Measurements from ENCODE around the gene BIRC7.

BIRC7 gene

GRCh38 chr20:63268671-63269439 lies 33.1 kb downstream of the BIRC7 start:
- DNase-seq: no peak

DNA sequence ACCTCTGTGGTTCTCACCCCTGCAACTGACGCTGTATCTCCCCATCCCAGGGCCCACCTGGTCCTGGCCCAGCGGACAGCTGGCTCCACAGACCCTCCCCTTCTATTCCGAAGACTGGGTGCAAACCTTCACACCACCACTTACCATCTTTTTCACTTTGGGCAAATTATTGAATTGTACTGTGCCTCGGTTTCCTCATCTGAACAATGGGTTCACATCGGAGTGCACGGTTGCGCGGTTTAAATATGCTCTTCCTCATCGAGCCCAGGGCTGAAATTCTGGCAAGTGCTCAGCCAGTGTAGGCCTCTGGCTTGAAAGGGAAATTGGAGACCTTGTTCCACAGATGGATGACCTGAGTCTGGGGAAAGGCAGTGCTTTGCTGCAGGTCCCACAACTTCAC lies 34.0 kb downstream of the BIRC7 start:
- no peak for DNase-seq

- DNase-seq: no peak
Measured at GRCh38 chr20:63270606-63271325, 35.1 kb downstream of the BIRC7 start.

- DNase-seq: peak; percentile 84
Measured at GRCh38 chr20:63272105-63273058, 36.7 kb downstream of the BIRC7 start, which contains the start of gene ARFGAP1. TSS of gene ARFGAP1 (plus strand) at chr20:63272813. CDS start at chr20:63275581, 2,768 bp downstream.

DNA sequence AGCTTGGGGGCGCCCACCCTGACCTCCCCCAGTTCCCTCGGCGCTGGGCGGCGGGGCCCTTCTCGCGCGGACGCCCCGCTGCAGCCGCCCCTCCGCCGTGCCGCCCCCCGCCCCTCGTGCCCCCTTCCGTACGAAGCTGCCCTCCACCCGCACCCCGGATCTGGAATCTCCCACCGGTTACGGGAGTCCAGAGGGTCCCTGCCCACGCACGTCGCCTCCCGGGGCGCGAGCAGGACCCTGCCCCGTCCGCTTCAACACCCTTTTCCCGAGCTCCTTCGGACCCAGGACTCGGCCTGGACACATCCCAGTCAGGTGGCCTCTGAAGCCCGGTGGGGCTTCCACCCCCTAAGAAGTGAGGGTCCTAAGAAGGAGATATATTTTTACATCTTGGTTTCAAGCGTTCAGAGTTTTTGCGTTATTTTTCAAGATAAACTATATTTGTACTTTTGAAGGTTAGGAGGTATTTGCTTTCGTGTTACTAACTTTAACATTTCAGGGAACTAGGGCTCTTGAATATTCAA lies 37.4 kb downstream of the BIRC7 start:
- no peak for DNase-seq

GRCh38 chr20:63273635-63274380 lies 38.1 kb downstream of the BIRC7 start:
- DNase-seq: no peak

DNA sequence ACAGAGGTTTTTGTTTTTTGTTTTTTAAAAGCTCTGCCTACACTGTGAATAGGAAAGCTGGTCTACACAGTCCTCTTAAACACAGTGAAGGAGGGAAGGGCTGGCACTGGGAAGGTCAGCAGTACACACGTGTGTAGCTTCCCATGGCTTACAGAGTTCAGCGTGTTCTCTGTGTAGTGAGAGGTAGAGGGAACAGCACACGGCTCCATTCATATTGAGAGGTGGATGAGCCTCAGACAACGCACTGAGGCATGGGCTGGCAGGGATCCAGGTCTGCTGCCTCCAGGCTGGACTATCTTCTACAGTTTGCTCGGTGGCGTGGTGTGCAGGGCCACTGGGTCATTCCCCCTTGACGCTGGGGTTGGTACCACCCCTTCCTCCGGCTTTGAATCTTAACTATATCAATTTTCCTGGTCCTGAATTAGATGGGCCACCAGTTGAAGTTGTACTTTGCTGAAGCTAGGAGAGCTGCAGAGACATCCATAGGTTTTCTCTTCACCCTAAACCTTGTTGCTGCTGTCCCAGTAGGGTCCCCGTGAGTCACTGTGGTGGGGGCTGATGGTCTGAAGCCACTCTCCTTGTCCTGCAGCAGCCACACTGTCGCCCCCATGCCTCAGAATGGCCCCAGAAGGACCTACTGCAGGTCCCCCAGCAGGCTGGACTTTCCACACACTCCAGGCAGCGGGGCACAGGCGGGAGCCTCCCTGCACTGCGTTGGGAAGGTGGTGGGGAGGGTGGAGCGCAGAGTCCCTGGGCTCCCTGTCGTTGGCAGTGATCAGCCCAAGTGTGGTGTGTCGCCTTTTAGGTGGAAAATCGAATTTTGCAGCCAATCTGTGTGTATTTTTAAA lies 38.9 kb downstream of the BIRC7 start:
- no peak for DNase-seq

GRCh38 chr20:63275825-63276224 lies 40.1 kb downstream of the BIRC7 start:
- no peak for DNase-seq

GRCh38 chr20:63276956-63277355 lies 41.3 kb downstream of the BIRC7 start:
- no peak for DNase-seq

DNA sequence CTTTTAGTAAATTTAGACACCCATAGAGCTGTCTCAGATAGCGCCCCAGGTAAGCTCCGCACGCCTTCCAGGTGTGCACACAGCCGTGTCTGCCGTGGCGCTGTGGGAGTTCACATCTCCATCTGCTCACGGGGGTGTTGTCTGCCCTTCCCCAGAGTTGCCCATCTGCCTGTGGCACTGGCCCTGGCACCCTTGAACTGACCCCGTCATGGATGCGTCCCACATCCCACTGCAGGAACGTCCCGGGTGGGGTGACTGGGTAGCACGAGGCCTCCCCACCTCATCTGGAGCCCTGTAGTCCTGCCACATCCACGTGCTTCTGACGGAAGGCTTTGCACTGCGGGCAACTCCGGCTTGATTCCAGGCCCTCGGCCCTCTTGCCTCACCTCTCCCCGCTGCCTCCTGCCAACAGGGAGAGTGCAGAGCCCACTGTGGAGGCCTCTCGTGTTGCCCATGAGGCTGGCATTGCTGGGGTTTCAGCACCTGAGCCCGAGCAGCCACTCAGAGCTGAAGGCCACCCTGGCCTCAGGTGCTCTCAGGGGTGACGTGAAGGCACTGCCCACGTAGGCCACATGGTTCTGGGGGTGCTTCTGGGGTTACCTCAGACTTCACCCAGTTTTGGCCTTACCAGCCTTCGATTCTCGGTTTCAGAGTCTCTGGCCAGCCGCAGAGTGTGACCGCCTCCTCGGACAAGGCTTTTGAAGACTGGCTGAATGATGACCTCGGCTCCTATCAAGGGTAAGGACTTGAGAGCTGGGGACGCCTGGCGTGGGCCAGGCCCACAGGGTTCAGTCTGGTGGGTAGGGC lies 42.0 kb downstream of the BIRC7 start:
- no peak for DNase-seq

DNA sequence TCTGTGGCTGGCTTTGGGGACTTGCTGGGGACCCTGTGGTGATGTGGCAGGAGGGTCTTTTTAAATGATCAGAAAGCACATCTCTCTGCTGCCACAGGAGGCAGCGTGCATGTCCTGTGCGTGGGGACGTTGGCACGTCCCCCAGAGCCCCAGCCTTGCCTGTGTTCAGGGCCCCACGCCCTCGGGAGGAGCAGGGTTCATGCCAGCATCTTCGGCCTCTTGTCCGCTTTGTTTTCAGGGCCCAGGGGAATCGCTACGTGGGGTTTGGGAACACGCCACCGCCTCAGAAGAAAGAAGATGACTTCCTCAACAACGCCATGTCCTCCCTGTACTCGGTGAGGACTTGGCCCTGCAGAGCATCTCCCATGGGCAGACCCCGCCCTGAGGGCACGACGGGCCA lies 43.0 kb downstream of the BIRC7 start:
- DNase-seq: no peak

DNA sequence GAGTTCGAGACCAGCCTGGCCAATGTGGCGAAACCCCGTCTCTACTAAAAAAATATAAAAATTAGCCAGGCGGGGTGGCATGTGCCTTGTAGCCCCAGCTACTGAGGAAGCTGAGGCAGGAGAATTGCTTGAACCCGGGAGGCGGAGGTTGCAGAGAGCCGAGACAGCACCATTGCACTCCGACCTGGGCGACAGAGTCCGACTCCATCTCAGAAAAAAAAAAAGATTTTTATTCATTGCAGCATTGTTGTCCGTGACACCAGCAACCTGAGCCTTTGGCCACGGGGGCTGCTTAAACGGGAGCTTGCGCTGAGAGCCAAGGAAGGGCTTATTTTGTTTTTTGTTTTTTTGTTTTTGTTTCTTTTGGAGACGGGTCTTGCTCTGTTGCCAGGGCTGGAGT lies 44.2 kb downstream of the BIRC7 start:
- no peak for DNase-seq

DNA sequence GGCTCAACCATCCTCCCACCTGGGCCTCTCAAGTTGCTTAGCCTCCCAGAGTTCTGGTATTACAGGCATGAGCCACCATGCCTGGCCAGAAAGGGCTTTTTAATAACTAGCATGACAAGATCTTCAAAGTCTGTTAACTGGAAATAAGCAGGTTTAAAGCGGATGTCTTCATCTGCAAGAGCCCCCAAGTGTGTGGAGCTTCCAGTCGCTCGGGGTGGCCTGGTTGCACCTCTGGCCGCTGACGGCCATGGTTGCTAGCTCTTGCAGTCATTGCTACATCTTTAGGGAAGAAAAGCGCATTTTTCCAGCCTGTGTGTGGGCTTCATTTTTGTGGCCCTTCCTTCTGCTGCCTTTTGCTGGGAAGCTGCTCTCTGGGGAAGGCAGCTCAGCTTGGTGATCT lies 44.7 kb downstream of the BIRC7 start:
- no peak for DNase-seq

DNA sequence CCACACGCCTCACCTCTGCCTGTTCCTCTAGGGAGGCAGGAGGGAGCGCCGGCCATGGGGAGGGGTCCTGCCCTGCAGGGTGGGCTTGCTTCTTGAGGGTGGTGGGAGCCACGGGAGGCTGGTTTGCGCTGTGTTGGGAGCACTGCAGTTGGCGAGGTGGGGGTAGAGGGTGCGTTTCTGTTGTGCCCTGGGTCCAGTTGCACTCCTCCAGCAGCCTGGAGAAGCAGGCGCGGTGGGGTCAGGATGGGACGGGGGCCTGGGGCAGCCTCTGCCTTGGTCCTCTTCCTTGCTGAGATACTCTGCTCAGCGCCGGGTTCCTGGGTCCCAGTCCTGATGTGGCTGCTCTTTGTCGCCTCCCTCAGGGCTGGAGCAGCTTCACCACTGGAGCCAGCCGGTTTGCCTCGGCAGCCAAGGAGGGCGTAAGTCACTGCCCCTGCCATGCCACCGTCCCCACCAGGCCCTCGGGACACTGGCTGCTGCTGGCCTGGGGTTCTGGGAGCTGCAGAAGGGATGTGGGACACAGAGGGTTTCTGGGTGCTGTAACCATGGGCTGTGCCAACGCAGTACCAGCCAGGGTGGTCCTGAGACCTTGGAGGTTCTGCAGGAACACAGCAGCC lies 45.3 kb downstream of the BIRC7 start:
- DNase-seq: no peak

GRCh38 chr20:63281742-63282665 lies 46.3 kb downstream of the BIRC7 start:
- no peak for DNase-seq

GRCh38 chr20:63282946-63283345 lies 47.2 kb downstream of the BIRC7 start:
- DNase-seq: no peak

DNA sequence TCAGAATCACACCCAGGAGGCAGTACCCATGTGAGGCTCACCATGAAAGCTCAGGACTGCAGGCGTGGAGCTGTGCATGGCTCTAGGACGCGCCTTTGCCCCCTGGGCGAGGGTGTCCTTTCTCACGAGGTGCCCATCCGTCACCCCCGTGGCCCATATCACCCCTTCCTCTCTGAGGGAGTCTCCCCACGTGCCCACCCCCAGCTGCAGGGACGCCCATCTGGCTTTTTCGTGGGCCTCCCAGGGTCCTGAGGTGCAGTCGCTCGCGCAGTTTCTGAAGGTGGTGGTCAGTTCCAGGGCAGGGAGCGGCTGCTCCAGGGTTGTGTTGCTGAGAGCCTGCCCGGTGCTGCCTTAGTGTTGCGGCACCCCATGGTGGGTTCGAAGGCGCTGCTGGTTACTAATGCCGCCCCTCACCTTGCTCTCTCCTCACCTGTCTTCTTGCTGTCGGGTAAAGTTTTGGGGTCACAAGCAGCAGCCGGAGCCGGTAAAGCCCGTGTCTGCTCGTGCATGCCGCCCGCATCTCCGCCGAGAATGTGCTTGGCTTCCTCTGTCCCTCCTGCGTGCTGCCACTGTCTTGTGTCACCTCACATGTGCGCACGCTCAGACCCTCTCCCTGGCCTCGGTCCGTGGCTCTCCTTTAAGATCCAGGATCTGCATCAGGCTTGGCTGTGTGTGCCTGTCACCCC lies 47.8 kb downstream of the BIRC7 start:
- DNase-seq: no peak

DNA sequence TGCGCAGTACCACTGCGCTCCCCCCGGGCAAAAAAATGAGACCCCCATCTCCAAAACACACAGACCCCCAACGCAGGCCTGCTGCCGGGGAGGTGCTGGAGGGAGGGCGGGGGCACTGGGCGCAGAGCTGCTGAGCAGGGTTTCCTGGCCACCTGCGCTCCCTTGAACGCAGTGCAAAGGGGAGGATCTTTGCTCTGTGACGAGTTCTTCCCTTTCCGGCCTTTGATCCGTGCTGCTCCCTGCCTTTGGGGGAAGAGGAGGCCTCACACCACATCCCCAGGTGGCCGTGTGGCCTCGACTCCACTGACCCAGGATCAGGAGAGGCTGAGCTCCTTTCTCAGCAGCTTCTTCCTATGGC lies 48.4 kb downstream of the BIRC7 start:
- peak; percentile 16 for DNase-seq
